HG03095 (cell line): Measurements from ENCODE around the gene OVCA2.
"Not testable (repeated sequence)": the region's sequence is repeated elsewhere in the genome, so short reads cannot be mapped to it uniquely, and the experiment has no call there.

ENCODE experiments used
- ATAC-seq: cut with Tn5 transposase; IDR thresholded peaks from one replicate; pipeline ENCODE4 v1.9.1; 2021; ENCODE audit warnings: moderate library complexity; ENCODE audit not compliant: unreplicated experiment

The OVCA2 gene

GRCh38 chr17:2013220-2013993, 28.4 kb upstream of the OVCA2 start:
- ATAC-seq = not testable (repeated sequence)

GRCh38 chr17:2013994-2014317, 27.9 kb upstream of the OVCA2 start:
- no peak for ATAC-seq

DNA sequence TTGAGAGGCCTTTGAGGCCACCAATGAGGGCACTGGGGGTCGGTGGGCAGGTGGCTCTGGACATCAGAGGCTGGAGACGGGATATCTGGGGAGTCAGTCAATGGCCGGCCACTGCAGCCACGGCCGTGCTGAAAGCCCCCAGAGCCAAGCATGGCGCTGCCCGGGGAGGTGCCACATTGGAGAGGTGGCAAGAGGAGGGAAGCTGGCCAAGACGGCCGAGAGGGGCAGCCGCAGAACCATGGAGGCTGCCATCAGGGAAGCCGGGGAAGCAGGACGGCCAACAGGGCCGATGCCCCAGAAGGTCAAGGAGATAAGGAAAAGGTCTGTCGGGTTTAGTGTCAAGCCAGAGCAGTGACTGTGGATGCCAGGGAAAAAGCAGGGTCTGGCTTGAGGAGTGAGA, 26.5 kb upstream of the OVCA2 start:
- ATAC-seq = no peak

DNA sequence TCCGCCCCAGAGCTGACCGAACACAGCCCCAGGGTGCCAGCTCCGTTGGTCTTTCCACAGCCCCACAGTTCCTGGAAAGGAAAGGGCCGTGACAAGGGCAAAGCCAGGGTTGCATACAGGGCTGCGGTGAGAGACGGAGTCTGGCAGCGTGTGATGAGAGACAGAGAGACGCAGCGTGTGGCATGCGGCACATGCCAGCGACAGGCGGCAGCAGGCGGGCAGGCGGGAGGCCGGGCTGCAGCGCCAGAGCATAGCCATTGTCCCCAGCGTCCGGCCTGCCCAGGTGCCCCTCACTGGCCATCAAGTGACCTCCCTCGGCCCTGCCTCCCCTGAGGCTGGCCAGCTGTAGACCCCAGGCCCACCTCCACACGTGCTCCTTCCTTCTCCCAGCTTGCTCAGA, 25.3 kb upstream of the OVCA2 start:
- no peak for ATAC-seq

DNA sequence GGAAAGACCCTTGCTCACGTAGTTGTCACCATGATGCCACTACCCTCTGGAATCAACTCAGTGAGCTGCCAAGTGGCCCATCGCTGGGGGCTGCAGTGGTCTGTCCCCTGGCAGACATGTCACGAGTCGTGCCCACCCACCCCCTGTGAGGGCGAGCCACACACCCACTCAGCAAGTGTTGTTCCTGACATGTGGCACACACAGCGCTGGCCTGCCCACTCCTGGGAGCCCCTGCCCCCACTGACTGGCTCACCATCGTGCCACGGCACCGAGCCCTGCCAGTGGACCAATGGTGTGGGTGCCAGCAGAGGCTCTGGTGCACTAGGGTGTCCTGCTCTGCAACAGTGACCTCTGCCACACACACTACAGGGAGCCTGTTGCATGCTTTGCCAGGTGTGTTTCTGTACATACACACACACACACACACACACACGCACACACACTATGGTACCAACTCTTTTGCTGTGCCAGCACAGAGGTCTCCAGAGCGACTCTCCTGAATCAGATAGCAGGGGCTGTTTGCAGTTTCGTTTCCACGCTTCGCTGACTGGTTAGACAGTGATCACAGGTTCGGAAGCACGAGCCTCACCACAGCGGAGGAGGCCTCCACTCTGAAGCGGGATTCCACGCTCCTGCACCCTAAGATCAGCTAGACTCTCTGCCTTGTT, 24.4 kb upstream of the OVCA2 start:
- ATAC-seq = no peak

DNA sequence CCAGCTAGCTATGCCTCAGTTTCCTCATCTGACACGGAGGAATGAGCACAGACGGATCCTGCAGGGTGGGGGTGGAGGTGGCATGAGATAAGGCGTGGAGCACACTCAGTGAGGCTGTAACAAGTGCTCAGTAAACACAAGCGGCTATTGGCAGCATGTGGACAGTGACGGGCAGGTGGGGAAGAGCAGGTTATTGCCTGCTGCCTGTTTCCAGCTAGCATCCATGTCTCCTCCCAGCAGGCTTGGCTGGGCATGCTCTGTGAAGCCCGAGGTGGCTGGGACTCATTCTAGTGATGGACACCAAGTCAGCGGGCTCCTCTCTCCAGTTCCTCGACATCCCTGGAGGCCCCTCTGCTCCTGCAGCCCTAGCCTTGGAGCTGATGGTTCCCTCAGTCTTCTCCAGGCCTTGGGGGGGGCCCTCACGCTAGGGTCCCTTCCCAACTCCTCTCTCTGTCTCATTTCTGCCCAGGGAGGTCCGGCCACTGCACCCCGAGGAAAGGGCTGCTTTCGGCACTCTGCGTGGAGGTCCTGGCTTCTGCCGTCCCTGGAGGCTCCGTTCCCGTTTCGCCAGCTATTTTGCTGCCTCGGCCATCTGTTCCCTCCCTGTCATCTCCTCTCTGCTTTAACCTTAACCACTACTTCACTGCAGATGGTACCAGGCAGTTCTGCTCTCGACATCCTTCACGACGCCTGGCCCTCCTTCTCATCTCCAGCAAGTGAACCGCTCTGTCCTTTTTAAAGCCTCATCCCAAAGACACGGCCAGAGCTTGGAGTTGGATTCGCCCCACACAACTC, 22.9 kb upstream of the OVCA2 start:
- no peak for ATAC-seq

- no peak for ATAC-seq
These were observed 22.1 kb upstream of the OVCA2 start for GRCh38 chr17:2019723-2020122.

DNA sequence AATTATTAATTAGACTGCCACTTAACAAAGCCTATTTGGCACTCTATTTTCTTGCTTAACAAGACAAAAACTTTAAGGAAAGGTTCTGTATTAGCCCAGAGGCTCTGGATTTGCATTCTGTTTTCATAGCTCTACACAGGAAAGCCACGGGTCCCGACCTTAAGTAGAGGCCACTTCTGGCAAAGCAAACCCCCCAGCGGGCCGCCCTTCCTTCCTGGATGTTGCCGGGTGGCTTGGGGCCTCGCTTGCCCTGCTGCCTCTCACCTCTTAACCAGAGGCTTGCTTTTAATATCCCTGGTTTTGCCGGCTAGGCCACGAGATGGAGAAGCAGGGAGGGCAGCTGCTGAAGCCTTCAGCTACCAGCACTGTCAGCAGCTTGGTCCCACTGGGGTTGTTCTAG, 21.1 kb upstream of the OVCA2 start:
- ATAC-seq = no peak

- ATAC-seq = no peak
These were observed 19.1 kb upstream of the OVCA2 start for GRCh38 chr17:2022647-2023240.

- no peak for ATAC-seq
These were observed 18.6 kb upstream of the OVCA2 start for GRCh38 chr17:2023256-2023655.

GRCh38 chr17:2023692-2024571, 17.9 kb upstream of the OVCA2 start:
- no peak for ATAC-seq

DNA sequence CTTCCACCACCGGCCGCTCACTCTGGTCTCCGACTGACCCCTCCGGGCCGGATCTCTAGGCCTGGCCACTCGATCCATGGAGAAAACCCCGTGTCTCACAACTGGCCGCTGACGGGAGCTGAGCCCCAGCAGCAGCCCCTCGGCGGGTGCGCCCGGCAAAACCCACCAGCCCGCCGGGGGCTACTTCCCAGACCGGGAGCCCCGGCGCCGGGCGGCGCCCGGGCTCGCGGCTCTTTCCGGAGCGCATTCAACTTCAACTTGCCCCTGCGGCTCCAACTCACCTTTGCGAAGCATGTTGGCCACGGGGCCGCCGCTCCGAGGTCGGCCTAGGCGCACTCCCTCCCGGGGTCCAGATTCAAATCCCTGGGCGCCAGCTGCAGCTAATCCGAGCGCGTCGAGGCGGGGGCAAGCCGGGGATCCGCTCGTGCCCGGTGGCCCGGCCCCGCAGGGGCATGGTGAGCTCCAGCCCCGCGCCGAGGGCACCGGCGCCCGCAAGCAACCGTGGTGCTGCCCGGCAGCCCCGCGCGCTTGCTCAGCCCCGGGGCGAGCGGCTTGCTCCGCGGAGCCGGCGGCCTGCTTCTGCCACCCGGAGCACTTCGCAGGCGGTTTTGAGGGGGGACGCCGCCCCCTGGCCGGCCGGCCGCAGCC, 17.1 kb upstream of the OVCA2 start:
- ATAC-seq = no peak

GRCh38 chr17:2025220-2025621, 16.6 kb upstream of the OVCA2 start, which contains the start of gene RTN4RL1:
Gene RTN4RL1, minus strand, starts transcription at chr17:2025334. Its CDS starts 469 bp downstream, at chr17:2024865.
- no peak for ATAC-seq

- ATAC-seq = no peak
These were observed 16.1 kb upstream of the OVCA2 start for GRCh38 chr17:2025622-2026309.

GRCh38 chr17:2027528-2028233, 14.1 kb upstream of the OVCA2 start:
- ATAC-seq = no peak

- ATAC-seq = no peak
These were observed 13.6 kb upstream of the OVCA2 start for GRCh38 chr17:2028234-2028614.

DNA sequence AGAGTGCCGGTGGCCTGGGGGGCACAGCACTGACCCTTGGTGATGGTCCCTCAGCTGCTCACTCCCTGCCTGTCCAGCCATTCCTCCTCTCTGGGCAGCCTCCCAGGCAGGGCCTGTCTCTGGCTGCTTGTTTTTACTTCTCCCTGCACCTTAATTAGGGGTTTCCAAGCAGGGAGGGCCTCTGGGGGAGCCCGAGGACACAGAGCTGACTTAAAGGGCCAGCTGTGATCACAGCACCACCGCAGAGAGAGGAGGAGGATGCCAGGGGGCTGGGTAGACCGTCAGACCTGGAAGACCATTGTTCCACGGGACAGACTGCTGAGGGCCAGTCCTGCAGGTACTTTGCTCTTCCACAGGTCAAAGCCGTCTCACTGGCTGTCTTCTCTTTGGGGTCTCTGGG, 13.1 kb upstream of the OVCA2 start:
- ATAC-seq = no peak

GRCh38 chr17:2029911-2030778, 11.7 kb upstream of the OVCA2 start, which contains the start of gene DPH1:
Gene DPH1, plus strand, starts transcription at chr17:2030153. Its CDS starts 17 bp downstream, at chr17:2030170.
- ATAC-seq = peak; percentile 59
